Germinal center (tissue), 1 donor: ENCODE data around the gene NR2F1-AS1.
"Not testable (repeated sequence)": the region's sequence is repeated elsewhere in the genome, so short reads cannot be mapped to it uniquely, and the experiment has no call there.

ENCODE experiments used
- DNase-seq: peaks from one replicate; pipeline ENCODE4 v3.0.0; 2012; ENCODE audit warnings: mixed read lengths, low spot score

NR2F1-AS1 gene

GRCh38 chr5:93576994-93577853 lies 3.8 kb downstream of the NR2F1-AS1 start:
- DNase-seq, result no peak

GRCh38 chr5:93575461-93576414 lies 5.3 kb downstream of the NR2F1-AS1 start:
- no peak for DNase-seq

- DNase-seq, result no peak
These were observed 6.3 kb downstream of the NR2F1-AS1 start for GRCh38 chr5:93574491-93575305.

GRCh38 chr5:93573354-93574351 lies 7.4 kb downstream of the NR2F1-AS1 start:
- DNase-seq, result no peak

- DNase-seq, result no peak
These were observed 8.2 kb downstream of the NR2F1-AS1 start for GRCh38 chr5:93572608-93573353.

- no peak for DNase-seq
These were observed 8.9 kb downstream of the NR2F1-AS1 start for GRCh38 chr5:93572101-93572607.

- no peak for DNase-seq
These were observed 9.7 kb downstream of the NR2F1-AS1 start for GRCh38 chr5:93571114-93571949.

- no peak for DNase-seq
These were observed 10.5 kb downstream of the NR2F1-AS1 start for GRCh38 chr5:93570294-93571113.

- DNase-seq, result no peak
These were observed 11.5 kb downstream of the NR2F1-AS1 start for GRCh38 chr5:93569300-93570160.

GRCh38 chr5:93567424-93567823 lies 13.6 kb downstream of the NR2F1-AS1 start:
- DNase-seq, result no peak

GRCh38 chr5:93566091-93566490 lies 14.9 kb downstream of the NR2F1-AS1 start:
- DNase-seq, result no peak

GRCh38 chr5:93557021-93557604 lies 23.9 kb downstream of the NR2F1-AS1 start:
- DNase-seq, result no peak

GRCh38 chr5:93549594-93549993 lies 31.4 kb downstream of the NR2F1-AS1 start:
- DNase-seq, result not testable (repeated sequence)

- DNase-seq, result no peak
These were observed 35.1 kb downstream of the NR2F1-AS1 start for GRCh38 chr5:93545872-93546271.

GRCh38 chr5:93532370-93532769 lies 48.6 kb downstream of the NR2F1-AS1 start:
- DNase-seq, result no peak

- not testable (repeated sequence) for DNase-seq
These were observed 59.2 kb downstream of the NR2F1-AS1 start for GRCh38 chr5:93521815-93522214.
